Stimulated activated CD4-positive, alpha-beta T cell treated with anti-CD3 and anti-CD28 coated beads, TNF-alpha, amount 100 ng/mL, for 4 hours (primary cell): ENCODE measurements around the gene PDLIM7.

Experiments
- DNase-seq, 3 experiments: peaks; one replicate each; pipeline ENCODE4 v3.0.0-alpha.2; 2020; ENCODE audit warnings: low read depth in 3 of 3

PDLIM7 gene

GRCh38 chr5:177507165-177507564 lies 9.8 kb upstream of the PDLIM7 start:
- DNase-seq: no peak

GRCh38 chr5:177505075-177505474 lies 7.7 kb upstream of the PDLIM7 start:
- no peak for DNase-seq

GRCh38 chr5:177504086-177505056 lies 7.0 kb upstream of the PDLIM7 start:
- DNase-seq: no peak

- no peak for DNase-seq
Observed at GRCh38 chr5:177503351-177504085, 6.1 kb upstream of the PDLIM7 start.

- DNase-seq: no peak
Observed at GRCh38 chr5:177502886-177503285, 5.5 kb upstream of the PDLIM7 start.

- no peak for DNase-seq
Observed at GRCh38 chr5:177501874-177502678, 4.7 kb upstream of the PDLIM7 start.

GRCh38 chr5:177500685-177501522 lies 3.5 kb upstream of the PDLIM7 start:
- peak; percentile 65 to 84 (median 76) for DNase-seq

GRCh38 chr5:177499842-177500241 lies 2.4 kb upstream of the PDLIM7 start:
- no peak for DNase-seq

- no peak for DNase-seq
Observed at GRCh38 chr5:177498013-177498787, 796 bp upstream of the PDLIM7 start.

GRCh38 chr5:177496727-177497291 lies 595 bp downstream of the PDLIM7 start:
- DNase-seq: no peak

GRCh38 chr5:177496070-177496726 lies 1.2 kb downstream of the PDLIM7 start:
- DNase-seq: no peak

- DNase-seq: no peak
Observed at GRCh38 chr5:177495243-177496060, 2.0 kb downstream of the PDLIM7 start.

GRCh38 chr5:177494346-177495195 lies 2.8 kb downstream of the PDLIM7 start:
- DNase-seq: no peak

- DNase-seq: no peak
Observed at GRCh38 chr5:177493795-177494345, 3.5 kb downstream of the PDLIM7 start.

GRCh38 chr5:177492841-177493240 lies 4.6 kb downstream of the PDLIM7 start:
- no peak for DNase-seq

GRCh38 chr5:177491983-177492746 lies 5.2 kb downstream of the PDLIM7 start:
- DNase-seq: no peak
